ENCODE measurements around the gene MRPL53.

DNA sequence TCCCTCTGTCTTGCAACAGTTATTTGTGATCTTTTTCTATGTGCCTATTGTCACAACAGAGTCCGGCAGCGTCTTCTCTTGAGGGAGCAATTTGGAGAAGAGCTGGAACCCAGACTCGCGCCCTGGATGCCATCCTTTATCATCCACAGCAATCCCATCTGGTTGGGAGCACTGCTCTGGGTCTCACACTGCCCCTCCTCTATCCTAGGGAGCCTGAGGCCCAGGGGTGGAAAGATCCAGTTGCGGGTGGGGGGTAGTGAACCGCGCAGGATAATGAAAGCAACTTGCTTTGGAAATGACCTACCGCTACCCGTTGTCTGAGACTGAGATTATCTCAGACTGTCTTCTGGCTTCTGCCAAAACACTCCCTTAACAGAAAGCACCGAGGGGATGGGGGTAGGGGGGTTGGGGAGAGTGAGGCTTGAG, 13.5 kb downstream of the MRPL53 start:
- no peak for TF ChIP-seq CTCF (IDR thresholded peaks at IDR 0.05)
- no peak for TF ChIP-seq POLR2A (IDR thresholded peaks at IDR 0.05)
